Frontal cortex (tissue), 4 donors: ENCODE results near the gene CIB1. TPM values are rescaled to one million over a fixed set of nuclear protein-coding genes. Genes with fewer than 3 reads are reported as not detected.
"Not testable (repeated sequence)": the region's sequence is repeated elsewhere in the genome, so short reads cannot be mapped to it uniquely, and the experiment has no call there.

Experiments
- DNase-seq, 2 donors: peaks; one replicate each; pipeline ENCODE4 v3.0.0; 2012; ENCODE audit warnings: low spot score in 2 of 2
- FAIRE-seq: peaks from 2 replicates; lab custom pipeline; 2012; peaks lifted over from hg19 to GRCh38; lab: Jason Lieb, UNC
- total RNA-seq: library from RNA; depleted of rRNA; stranded (reverse); fragments of >200 nt; gene quantifications from one replicate; pipeline ENCODE4 v1.2.3, GENCODE V29; 2014
- donor health status: control.
- donor health status: control.
- donor health status: control.

Gene CIB1
- total RNA-seq, result 3.7 TPM

- FAIRE-seq (no peak), DNase-seq (peak; percentile 99 to 100)
Measured at GRCh38 chr15:90233387-90234095, at the start of gene CIB1. Gene CIB1, minus strand, starts transcription at chr15:90233941. Its CDS starts 56 bp downstream, at chr15:90233885.

- not testable (repeated sequence) for DNase-seq, FAIRE-seq
Measured at GRCh38 chr15:90281637-90282036, 47.9 kb upstream of the CIB1 start.

GRCh38 chr15:90280743-90281142 lies 47.0 kb upstream of the CIB1 start:
- FAIRE-seq, DNase-seq: not testable (repeated sequence)

- not testable (repeated sequence) for FAIRE-seq, DNase-seq
Measured at GRCh38 chr15:90278467-90278866, 44.7 kb upstream of the CIB1 start.

GRCh38 chr15:90271459-90272166 lies 37.9 kb upstream of the CIB1 start:
- DNase-seq (no peak), FAIRE-seq (no peak)

- DNase-seq (no peak), FAIRE-seq (no peak)
Measured at GRCh38 chr15:90270502-90271150, 36.9 kb upstream of the CIB1 start.

- FAIRE-seq (no peak), DNase-seq (no peak)
Measured at GRCh38 chr15:90268415-90268814, 34.7 kb upstream of the CIB1 start.

- FAIRE-seq, result no peak
- no peak for DNase-seq
Measured at GRCh38 chr15:90266485-90266884, 32.7 kb upstream of the CIB1 start.

- FAIRE-seq (no peak), DNase-seq (peak; percentile 28 to 34)
Measured at GRCh38 chr15:90266061-90266431, 32.3 kb upstream of the CIB1 start.

GRCh38 chr15:90265271-90266060 lies 31.7 kb upstream of the CIB1 start, which contains the start of gene NGRN:
Gene NGRN, plus strand, starts transcription at chr15:90265672. Its CDS starts 41 bp downstream, at chr15:90265713.
- DNase-seq (peak; percentile 82 to 83), FAIRE-seq (no peak)

- FAIRE-seq, result no peak
Measured at GRCh38 chr15:90264671-90265070, 30.9 kb upstream of the CIB1 start.

GRCh38 chr15:90262426-90262825 lies 28.7 kb upstream of the CIB1 start:
- DNase-seq, result no peak
- no peak for FAIRE-seq

More at GRCh38 chr15:90264671-90265070, 30.9 kb upstream of the CIB1 start:
- no peak for DNase-seq

GRCh38 chr15:90261811-90262210 lies 28.1 kb upstream of the CIB1 start:
- FAIRE-seq, result no peak
- DNase-seq, result no peak

- FAIRE-seq, DNase-seq: not testable (repeated sequence)
Measured at GRCh38 chr15:90260731-90261130, 27.0 kb upstream of the CIB1 start.

- no peak for DNase-seq
- no peak for FAIRE-seq
Measured at GRCh38 chr15:90259524-90259923, 25.8 kb upstream of the CIB1 start.

- no peak for FAIRE-seq
- no peak for DNase-seq
Measured at GRCh38 chr15:90257776-90258175, 24.0 kb upstream of the CIB1 start.

- DNase-seq (peak; percentile 69 to 96), FAIRE-seq (no peak)
Measured at GRCh38 chr15:90249203-90249863, 15.6 kb upstream of the CIB1 start, which contains the start of gene TTLL13. Gene TTLL13, plus strand, starts transcription at chr15:90249556. Its CDS starts 1,075 bp downstream, at chr15:90250631.

- no peak for DNase-seq
- no peak for FAIRE-seq
Measured at GRCh38 chr15:90248789-90249202, 15.1 kb upstream of the CIB1 start.

- FAIRE-seq, result no peak
Measured at GRCh38 chr15:90243943-90244639, 10.3 kb upstream of the CIB1 start.

More at GRCh38 chr15:90243943-90244639, 10.3 kb upstream of the CIB1 start:
- DNase-seq, result no peak
